Sigmoid colon (tissue), 4 donors: Measurements from ENCODE around the gene CERS5.

Source experiments
- CTCF ChIP-seq, 4 experiments: fragments of 450-650 bp in 3 of 4; fragments of 200-600 bp in 1 of 4; IDR thresholded peaks; one replicate each; pipeline ENCODE4 v1.5.1; 2016 to 2019; ENCODE audit warnings: antibody characterized with exemption in 4 of 4, mild to moderate bottlenecking in 3 of 4, moderate library complexity in 2 of 4
- POLR2AphosphoS5 ChIP-seq, 4 donors: sonication (generic); formaldehyde crosslinking; IDR thresholded peaks; one replicate each; pipeline ENCODE4 v1.6.1; 2017; ENCODE audit warnings: antibody characterized with exemption in 4 of 4

DNA sequence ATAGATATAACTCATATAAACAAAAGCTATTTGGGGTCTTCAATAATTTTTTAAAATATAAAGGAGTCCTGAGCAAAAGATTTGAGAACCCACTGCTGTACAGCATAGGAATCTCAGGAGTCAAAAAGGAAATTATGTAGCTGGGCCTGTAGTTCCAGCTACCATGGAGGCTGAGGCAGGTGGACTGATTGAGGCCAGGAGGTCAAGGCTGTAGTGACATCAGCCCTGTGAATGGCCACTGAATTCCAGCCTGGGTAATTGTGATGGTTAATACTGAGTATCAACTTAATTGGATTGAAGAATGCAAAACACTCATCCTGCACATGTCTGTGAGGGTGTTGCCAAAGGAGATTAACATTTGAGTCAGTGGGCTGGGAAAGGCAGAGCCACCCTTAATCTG, 10.5 kb downstream of the CERS5 start:
- TF ChIP-seq CTCF (IDR thresholded peaks at IDR 0.05) (no peak), POLR2AphosphoS5 (IDR thresholded peaks at IDR 0.05) (no peak)
